Measurements from ENCODE around the gene CDKAL1. TPM values are rescaled to one million over a fixed set of nuclear protein-coding genes. Genes with fewer than 3 reads are reported as not detected.

The CDKAL1 gene
- total and polyA plus RNA-seq, 2 of the 8 experiments (the other 6 are each of a cell fraction or from before 2014, with no cell fraction given), result 8.4 to 24.6 TPM

- TF ChIP-seq USF2 (IDR thresholded peaks at IDR 0.05; ENCODE audit: low read length), result no peak
- no peak for TF ChIP-seq BACH1 (IDR thresholded peaks at IDR 0.05; ENCODE audit: low read length)
- TF ChIP-seq ATF3 (IDR thresholded peaks at IDR 0.05; ENCODE audit: insufficient read depth, low read depth, low read length), result no peak
- TF ChIP-seq HDAC6 (IDR thresholded peaks at IDR 0.05; ENCODE audit: low read depth, low read length), result no peak
- TF ChIP-seq RBBP5 (IDR thresholded peaks at IDR 0.05; ENCODE audit: borderline replicate concordance, low read depth, low read length), result no peak
Measured at GRCh38 chr6:20816126-20816525, 281.9 kb downstream of the CDKAL1 start (continued).

All from H1 (cell line).